HepG2 (cell line): ENCODE data around the gene CLEC16A. TPM values are rescaled to one million over a fixed set of nuclear protein-coding genes. Genes with fewer than 3 reads are reported as not detected.

Experiments used
- ATF2 ChIP-seq: sonication (generic); formaldehyde crosslinking; IDR thresholded peaks from 2 replicates; pipeline ENCODE4 v1.4.0; 2020; ENCODE audit warnings: missing genetic modification reagents
- ATF4 ChIP-seq, 2 experiments: fragments of 450-650 bp in 1 of 2; sonication (generic) in 1 of 2; formaldehyde crosslinking; IDR thresholded peaks; 2 replicates each; pipeline versions ENCODE4 v1.5.0 to v1.8.0; 2020 to 2022; ENCODE audit warnings: mild to moderate bottlenecking in 1 of 2, missing genetic modification reagents in 1 of 2
- DRAP1 ChIP-seq: IDR thresholded peaks from 2 replicates; pipeline ENCODE4 v1.6.1; 2016; ENCODE audit warnings: missing genetic modification reagents, missing compliant biosample characterization
- EEA1 ChIP-seq: sonication (generic); formaldehyde crosslinking; IDR thresholded peaks from 2 replicates; pipeline ENCODE4 v1.5.1; 2020; ENCODE audit warnings: mild to moderate bottlenecking, missing genetic modification reagents, borderline replicate concordance
- EED ChIP-seq: sonication (generic); formaldehyde crosslinking; IDR thresholded peaks from 2 replicates; pipeline ENCODE4 v1.5.0; 2020; ENCODE audit warnings: mild to moderate bottlenecking, missing genetic modification reagents
- ERF ChIP-seq: IDR thresholded peaks from 2 replicates; pipeline ENCODE4 v1.6.1; 2018; ENCODE audit warnings: missing biosample characterization, missing genetic modification reagents
- FOXK1 ChIP-seq: sonication (generic); formaldehyde crosslinking; IDR thresholded peaks from 2 replicates; pipeline ENCODE4 v1.4.0; 2020; ENCODE audit warnings: low read depth, missing genetic modification reagents, borderline replicate concordance
- HNF4A ChIP-seq: sonication (generic); formaldehyde crosslinking; IDR thresholded peaks from 2 replicates; pipeline ENCODE4 v1.4.0; 2020; ENCODE audit warnings: missing genetic modification reagents
- IRF2 ChIP-seq: IDR thresholded peaks from 2 replicates; pipeline ENCODE4 v1.6.1; 2018; ENCODE audit warnings: missing genetic modification reagents, missing compliant biosample characterization
- KDM2A ChIP-seq: sonication (generic); formaldehyde crosslinking; IDR thresholded peaks from 2 replicates; pipeline ENCODE4 v1.4.0; 2020; ENCODE audit warnings: low read depth, missing genetic modification reagents, borderline replicate concordance
- LCORL ChIP-seq, 2 experiments: fragments of 450-650 bp in 1 of 2; sonication (generic) in 1 of 2; formaldehyde crosslinking in 1 of 2; IDR thresholded peaks; 2 replicates each; pipeline versions ENCODE4 v1.5.0 to v1.6.1; 2017 to 2020; ENCODE audit warnings: antibody characterized with exemption in 1 of 2, missing genetic modification reagents in 1 of 2
- MAFG ChIP-seq: sonication (generic); formaldehyde crosslinking; IDR thresholded peaks from 2 replicates; pipeline ENCODE4 v1.5.1; 2020; ENCODE audit warnings: mild to moderate bottlenecking, missing genetic modification reagents
- MYC ChIP-seq: sonication (generic); formaldehyde crosslinking; IDR thresholded peaks from 2 replicates; pipeline ENCODE4 v1.9.0; 2021; ENCODE audit warnings: missing genetic modification reagents, borderline replicate concordance
- NONO ChIP-seq, 2 experiments: fragments of 450-650 bp in 1 of 2; sonication (generic) in 1 of 2; formaldehyde crosslinking in 1 of 2; IDR thresholded peaks in 1 of 2; conservative IDR thresholded peaks in 1 of 2; 2 replicates each; pipeline versions ENCODE4 v1.6.1 to v1.8.0; 2017 to 2022; ENCODE audit warnings: mild to moderate bottlenecking in 1 of 2, missing genetic modification reagents in 1 of 2, moderate library complexity in 1 of 2
- ONECUT2 ChIP-seq: sonication (generic); formaldehyde crosslinking; IDR thresholded peaks from 2 replicates; pipeline ENCODE4 v1.4.0; 2020; ENCODE audit warnings: missing genetic modification reagents
- REL ChIP-seq: sonication (generic); formaldehyde crosslinking; conservative IDR thresholded peaks from 2 replicates; pipeline ENCODE4 v1.8.0; 2022; ENCODE audit warnings: mild to moderate bottlenecking, missing genetic modification reagents, moderate library complexity
- RELA ChIP-seq: sonication (generic); formaldehyde crosslinking; IDR thresholded peaks from 2 replicates; pipeline ENCODE4 v1.4.0; 2020; ENCODE audit warnings: missing genetic modification reagents
- ZBTB38 ChIP-seq: sonication (generic); formaldehyde crosslinking; IDR thresholded peaks from 2 replicates; pipeline ENCODE4 v1.5.1; 2020; ENCODE audit warnings: mild to moderate bottlenecking, missing genetic modification reagents
- ZFP82 ChIP-seq: sonication (generic); formaldehyde crosslinking; IDR thresholded peaks from 2 replicates; pipeline ENCODE4 v1.5.1; 2020; ENCODE audit warnings: mild to moderate bottlenecking, missing genetic modification reagents, borderline replicate concordance
- ZFY ChIP-seq: sonication (generic); formaldehyde crosslinking; IDR thresholded peaks from 2 replicates; pipeline ENCODE4 v1.4.0; 2020; ENCODE audit warnings: missing genetic modification reagents
- ZMYM3 ChIP-seq: sonication (generic); formaldehyde crosslinking; IDR thresholded peaks from 2 replicates; pipeline ENCODE4 v1.5.1; 2020; ENCODE audit warnings: mild to moderate bottlenecking, missing genetic modification reagents
- ZNF280D ChIP-seq: sonication (generic); formaldehyde crosslinking; IDR thresholded peaks from 2 replicates; pipeline ENCODE4 v1.5.1; 2020; ENCODE audit warnings: mild to moderate bottlenecking, missing genetic modification reagents
- ZNF543 ChIP-seq: sonication (generic); formaldehyde crosslinking; IDR thresholded peaks from 2 replicates; pipeline ENCODE4 v1.4.0; 2020; ENCODE audit warnings: mild to moderate bottlenecking, missing genetic modification reagents
- ZSCAN25 ChIP-seq: sonication (generic); formaldehyde crosslinking; IDR thresholded peaks from 2 replicates; pipeline ENCODE4 v1.8.0; 2022; ENCODE audit warnings: mild to moderate bottlenecking, missing genetic modification reagents
- polyA plus RNA-seq, 8 experiments: library from polyadenylated mRNA; depleted of rRNA in 3 of 8; stranded (reverse) in 7 of 8; unstranded in 1 of 8; fragments of >200 nt; fragmentation: Illumina TruSeq in 4 of 8; extraction: Trizol in 4 of 8; gene quantifications; 2 replicates each; pipeline versions ENCODE4 v1.2.1 to v1.2.3, GENCODE V29; 2011 to 2016; ENCODE audit warnings: low read depth in 4 of 8, missing spikeins in 1 of 8, mixed read lengths in 1 of 8; ENCODE audit not compliant: insufficient read depth in 1 of 8
- total RNA-seq, 5 experiments: library from RNA; depleted of rRNA; stranded (reverse); fragments of >200 nt; fragmentation: Illumina TruSeq; extraction: Trizol; gene quantifications; 2 replicates each; pipeline ENCODE4 v1.2.3, GENCODE V29; 2016; ENCODE audit warnings: low read depth in 1 of 5

Gene CLEC16A
- total and polyA plus RNA-seq, 2 of the 13 experiments (the other 11 are each of a cell fraction or from before 2014, with no cell fraction given), result 8.5 to 10.3 TPM

- peak; percentile 76 for TF ChIP-seq ZFY
- peak; percentile 12; the same call in 1 of the 2 replicates for TF ChIP-seq FOXK1 (CRISPR knock-in tag)
- no peak for TF ChIP-seq NONO (IDR thresholded peaks at IDR 0.05)
- 0 out of 2 replicates have a peak, but pooled peaks have one; percentile 44 for TF ChIP-seq NONO (CRISPR knock-in tag; conservative IDR thresholded peaks at IDR 0.05)
- TF ChIP-seq HNF4A, result peak; percentile 91
- TF ChIP-seq ZFP82 (CRISPR knock-in tag), result no peak
- 0 out of 2 replicates have a peak, but pooled peaks have one; percentile 10 for TF ChIP-seq ONECUT2
- TF ChIP-seq ZBTB38 (CRISPR knock-in tag), result peak; percentile 13; the same call in 1 of the 2 replicates
- no peak for TF ChIP-seq KDM2A (CRISPR knock-in tag)
- no peak for TF ChIP-seq EED (CRISPR knock-in tag)
- TF ChIP-seq ZNF543 (CRISPR knock-in tag), result no peak
- no peak for TF ChIP-seq ZNF280D (CRISPR knock-in tag)
- no peak for TF ChIP-seq REL (CRISPR knock-in tag)
- no peak for TF ChIP-seq ATF2
- TF ChIP-seq DRAP1, result peak; percentile 12; the same call in 1 of the 2 replicates
- TF ChIP-seq EEA1 (CRISPR knock-in tag), result no peak
- 0 out of 2 replicates have a peak, but pooled peaks have one; percentile 28 for TF ChIP-seq ZSCAN25 (CRISPR knock-in tag)
- peak; percentile 53 for TF ChIP-seq ZMYM3 (CRISPR knock-in tag)
- 0 out of 2 replicates have a peak, but pooled peaks have one; percentile 18 for TF ChIP-seq IRF2 (CRISPR knock-in tag)
- TF ChIP-seq MAFG, result no peak
- no peak for TF ChIP-seq MYC
- 0 out of 2 replicates have a peak, but pooled peaks have one; percentile 19 for TF ChIP-seq ERF (CRISPR knock-in tag)
- TF ChIP-seq ATF4 (CRISPR knock-in tag; IDR thresholded peaks at IDR 0.05), result no peak
- TF ChIP-seq RELA (CRISPR knock-in tag), result 0 out of 2 replicates have a peak, but pooled peaks have one; percentile 21
- no peak for TF ChIP-seq LCORL (IDR thresholded peaks at IDR 0.05)
- TF ChIP-seq LCORL (CRISPR knock-in tag; IDR thresholded peaks at IDR 0.05), result peak; percentile 48; the same call in 1 of the 2 replicates
Observed at GRCh38 chr16:10938796-10939648, 5.3 kb upstream of the CLEC16A start (continued).
